ENCODE data around the gene HIBCH. TPM values are rescaled to one million over a fixed set of nuclear protein-coding genes. Genes with fewer than 3 reads are reported as not detected.

HIBCH gene
- total and polyA plus RNA-seq, 2 of the 13 experiments (the other 11 are each of a cell fraction or from before 2014, with no cell fraction given): 18.8 to 49.5 TPM

DNA sequence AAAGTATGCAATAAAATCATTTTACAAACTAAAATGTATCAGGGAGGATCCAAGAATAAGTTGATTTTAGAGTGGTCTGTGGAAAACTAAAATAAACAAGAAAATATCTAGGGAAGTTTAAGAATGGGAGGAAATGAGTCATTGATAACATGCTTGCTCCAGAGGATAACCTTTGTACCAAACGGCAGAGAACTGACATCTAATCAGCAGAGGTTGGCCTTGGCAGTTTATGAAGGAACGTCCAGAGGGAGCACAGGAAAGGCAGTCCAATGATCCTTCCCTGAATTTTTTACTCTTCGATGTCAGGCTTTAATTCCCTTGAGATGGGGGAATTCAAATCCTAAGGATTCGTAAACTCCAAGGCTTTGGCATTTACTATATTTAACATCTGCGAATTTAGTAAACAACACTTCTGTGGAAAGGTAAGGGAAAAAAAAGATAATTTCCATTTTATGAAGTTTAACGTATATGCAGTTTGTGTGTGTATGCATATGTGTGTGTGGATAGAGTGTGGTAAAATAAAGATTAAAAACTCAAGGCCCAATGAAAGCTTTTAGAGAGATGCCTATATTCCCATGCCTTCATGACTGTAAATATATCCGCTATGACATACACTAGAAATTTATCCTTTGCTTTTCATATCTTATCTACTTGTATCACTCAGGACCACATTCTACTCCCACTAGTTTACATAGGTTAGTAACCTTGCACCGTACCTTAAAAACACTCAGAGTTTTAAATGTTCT lies 15.0 kb upstream of the HIBCH start (continued):
- TF ChIP-seq, protein P1, sequence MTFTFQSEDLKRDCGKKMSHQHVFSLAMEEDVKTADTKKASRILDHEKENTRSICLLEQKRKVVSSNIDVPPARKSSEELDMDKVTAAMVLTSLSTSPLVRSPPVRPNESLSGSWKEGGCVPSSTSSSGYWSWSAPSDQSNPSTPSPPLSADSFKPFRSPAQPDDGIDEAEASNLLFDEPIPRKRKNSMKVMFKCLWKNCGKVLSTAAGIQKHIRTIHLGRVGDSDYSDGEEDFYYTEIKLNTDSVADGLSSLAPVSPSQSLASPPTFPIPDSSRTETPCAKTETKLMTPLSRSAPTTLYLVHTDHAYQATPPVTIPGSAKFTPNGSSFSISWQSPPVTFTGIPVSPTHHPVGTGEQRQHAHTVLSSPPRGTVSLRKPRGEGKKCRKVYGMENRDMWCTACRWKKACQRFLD (CRISPR knock-in tag; IDR thresholded peaks at IDR 0.05; ENCODE audit: borderline replicate concordance): no peak
- peak; percentile 89 for TF ChIP-seq ZNF263 (CRISPR knock-in tag; IDR thresholded peaks at IDR 0.05)
- no peak for TF ChIP-seq ADNP (CRISPR knock-in tag; IDR thresholded peaks at IDR 0.05)
- TF ChIP-seq PAF1 (CRISPR knock-in tag; IDR thresholded peaks at IDR 0.05): no peak
- TF ChIP-seq, protein P2, sequence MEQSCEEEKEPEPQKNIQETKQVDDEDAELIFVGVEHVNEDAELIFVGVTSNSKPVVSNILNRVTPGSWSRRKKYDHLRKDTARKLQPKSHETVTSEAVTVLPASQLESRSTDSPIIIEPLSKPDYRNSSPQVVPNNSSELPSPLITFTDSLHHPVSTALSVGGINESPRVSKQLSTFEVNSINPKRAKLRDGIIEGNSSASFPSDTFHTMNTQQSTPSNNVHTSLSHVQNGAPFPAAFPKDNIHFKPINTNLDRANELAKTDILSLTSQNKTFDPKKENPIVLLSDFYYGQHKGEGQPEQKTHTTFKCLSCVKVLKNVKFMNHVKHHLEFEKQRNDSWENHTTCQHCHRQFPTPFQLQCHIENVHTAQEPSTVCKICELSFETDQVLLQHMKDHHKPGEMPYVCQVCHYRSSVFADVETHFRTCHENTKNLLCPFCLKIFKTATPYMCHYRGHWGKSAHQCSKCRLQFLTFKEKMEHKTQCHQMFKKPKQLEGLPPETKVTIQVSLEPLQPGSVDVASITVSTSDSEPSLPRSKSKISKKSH (CRISPR knock-in tag; IDR thresholded peaks at IDR 0.05; ENCODE audit: borderline replicate concordance): no peak
- TF ChIP-seq PHF21A (CRISPR knock-in tag; IDR thresholded peaks at IDR 0.05): peak; percentile 71; the same call in 1 of the 2 replicates
- TF ChIP-seq ZNF350 (CRISPR knock-in tag; IDR thresholded peaks at IDR 0.05; ENCODE audit: borderline replicate concordance, low read depth): no peak
- TF ChIP-seq FOXK1 (CRISPR knock-in tag; IDR thresholded peaks at IDR 0.05; ENCODE audit: borderline replicate concordance, low read depth): peak; percentile 81
- TF ChIP-seq, protein P3, sequence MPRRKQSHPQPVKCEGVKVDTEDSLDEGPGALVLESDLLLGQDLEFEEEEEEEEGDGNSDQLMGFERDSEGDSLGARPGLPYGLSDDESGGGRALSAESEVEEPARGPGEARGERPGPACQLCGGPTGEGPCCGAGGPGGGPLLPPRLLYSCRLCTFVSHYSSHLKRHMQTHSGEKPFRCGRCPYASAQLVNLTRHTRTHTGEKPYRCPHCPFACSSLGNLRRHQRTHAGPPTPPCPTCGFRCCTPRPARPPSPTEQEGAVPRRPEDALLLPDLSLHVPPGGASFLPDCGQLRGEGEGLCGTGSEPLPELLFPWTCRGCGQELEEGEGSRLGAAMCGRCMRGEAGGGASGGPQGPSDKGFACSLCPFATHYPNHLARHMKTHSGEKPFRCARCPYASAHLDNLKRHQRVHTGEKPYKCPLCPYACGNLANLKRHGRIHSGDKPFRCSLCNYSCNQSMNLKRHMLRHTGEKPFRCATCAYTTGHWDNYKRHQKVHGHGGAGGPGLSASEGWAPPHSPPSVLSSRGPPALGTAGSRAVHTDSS (CRISPR knock-in tag; conservative IDR thresholded peaks at IDR 0.05): no peak
- peak; percentile 58; the same call in 1 of the 2 replicates for TF ChIP-seq ZNF652 (CRISPR knock-in tag; IDR thresholded peaks at IDR 0.05; ENCODE audit: borderline replicate concordance, low read depth)
- peak; percentile 75; the same call in 1 of the 2 replicates for TF ChIP-seq HOXA3 (CRISPR knock-in tag; IDR thresholded peaks at IDR 0.05)
- no peak for TF ChIP-seq CHCHD3 (CRISPR knock-in tag; IDR thresholded peaks at IDR 0.05)
- no peak for TF ChIP-seq MYC (CRISPR knock-in tag; IDR thresholded peaks at IDR 0.05; ENCODE audit: borderline replicate concordance)
- TF ChIP-seq, protein P4, sequence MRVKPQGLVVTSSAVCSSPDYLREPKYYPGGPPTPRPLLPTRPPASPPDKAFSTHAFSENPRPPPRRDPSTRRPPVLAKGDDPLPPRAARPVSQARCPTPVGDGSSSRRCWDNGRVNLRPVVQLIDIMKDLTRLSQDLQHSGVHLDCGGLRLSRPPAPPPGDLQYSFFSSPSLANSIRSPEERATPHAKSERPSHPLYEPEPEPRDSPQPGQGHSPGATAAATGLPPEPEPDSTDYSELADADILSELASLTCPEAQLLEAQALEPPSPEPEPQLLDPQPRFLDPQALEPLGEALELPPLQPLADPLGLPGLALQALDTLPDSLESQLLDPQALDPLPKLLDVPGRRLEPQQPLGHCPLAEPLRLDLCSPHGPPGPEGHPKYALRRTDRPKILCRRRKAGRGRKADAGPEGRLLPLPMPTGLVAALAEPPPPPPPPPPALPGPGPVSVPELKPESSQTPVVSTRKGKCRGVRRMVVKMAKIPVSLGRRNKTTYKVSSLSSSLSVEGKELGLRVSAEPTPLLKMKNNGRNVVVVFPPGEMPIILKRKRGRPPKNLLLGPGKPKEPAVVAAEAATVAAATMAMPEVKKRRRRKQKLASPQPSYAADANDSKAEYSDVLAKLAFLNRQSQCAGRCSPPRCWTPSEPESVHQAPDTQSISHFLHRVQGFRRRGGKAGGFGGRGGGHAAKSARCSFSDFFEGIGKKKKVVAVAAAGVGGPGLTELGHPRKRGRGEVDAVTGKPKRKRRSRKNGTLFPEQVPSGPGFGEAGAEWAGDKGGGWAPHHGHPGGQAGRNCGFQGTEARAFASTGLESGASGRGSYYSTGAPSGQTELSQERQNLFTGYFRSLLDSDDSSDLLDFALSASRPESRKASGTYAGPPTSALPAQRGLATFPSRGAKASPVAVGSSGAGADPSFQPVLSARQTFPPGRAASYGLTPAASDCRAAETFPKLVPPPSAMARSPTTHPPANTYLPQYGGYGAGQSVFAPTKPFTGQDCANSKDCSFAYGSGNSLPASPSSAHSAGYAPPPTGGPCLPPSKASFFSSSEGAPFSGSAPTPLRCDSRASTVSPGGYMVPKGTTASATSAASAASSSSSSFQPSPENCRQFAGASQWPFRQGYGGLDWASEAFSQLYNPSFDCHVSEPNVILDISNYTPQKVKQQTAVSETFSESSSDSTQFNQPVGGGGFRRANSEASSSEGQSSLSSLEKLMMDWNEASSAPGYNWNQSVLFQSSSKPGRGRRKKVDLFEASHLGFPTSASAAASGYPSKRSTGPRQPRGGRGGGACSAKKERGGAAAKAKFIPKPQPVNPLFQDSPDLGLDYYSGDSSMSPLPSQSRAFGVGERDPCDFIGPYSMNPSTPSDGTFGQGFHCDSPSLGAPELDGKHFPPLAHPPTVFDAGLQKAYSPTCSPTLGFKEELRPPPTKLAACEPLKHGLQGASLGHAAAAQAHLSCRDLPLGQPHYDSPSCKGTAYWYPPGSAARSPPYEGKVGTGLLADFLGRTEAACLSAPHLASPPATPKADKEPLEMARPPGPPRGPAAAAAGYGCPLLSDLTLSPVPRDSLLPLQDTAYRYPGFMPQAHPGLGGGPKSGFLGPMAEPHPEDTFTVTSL (CRISPR knock-in tag; IDR thresholded peaks at IDR 0.05; ENCODE audit: borderline replicate concordance): peak; percentile 95; the same call in 1 of the 2 replicates
- no peak for TF ChIP-seq NR3C1 (CRISPR knock-in tag; IDR thresholded peaks at IDR 0.05)
- no peak for TF ChIP-seq SRSF9 (IDR thresholded peaks at IDR 0.05; ENCODE audit: borderline replicate concordance, insufficient read depth, low read depth, low read length, poor library complexity, severe bottlenecking)
- TF ChIP-seq EHMT2 (IDR thresholded peaks at IDR 0.05; ENCODE audit: borderline replicate concordance, low read depth, low read length): peak; percentile 74; the same call in 1 of the 2 replicates
- no peak for TF ChIP-seq SRF (IDR thresholded peaks at IDR 0.05; ENCODE audit: low read depth, low read length)
- peak; percentile 66; the same call in 1 of the 2 replicates for TF ChIP-seq SIX1 (CRISPR knock-in tag; IDR thresholded peaks at IDR 0.05; ENCODE audit: borderline replicate concordance)
